ENCODE measurements around the gene LZTR1. TPM values are rescaled to one million over a fixed set of nuclear protein-coding genes. Genes with fewer than 3 reads are reported as not detected.

LZTR1 gene
- polyA plus RNA-seq, 1 experiment: 28.3 TPM

- CTCF ChIA-PET: interaction anchor here (0.6 to 5.7 kb wide), 5 partner anchors 11 to 394 kb away, joined by 3 to 25 read pairs (median 7); no protein-coding TSS in a partner anchor
Observed at GRCh38 chr22:20959578-20960461, 22.3 kb upstream of the LZTR1 start.

GRCh38 chr22:20960609-20961008 is 21.5 kb upstream of the LZTR1 start:
- Histone ChIP-seq H3K4me3 (ENCODE audit: low read depth, low read length) (no peak overlapping the region), H3K27ac (ENCODE audit: low read depth, low read length) (no peak overlapping the region), H3K9me3 (ENCODE audit: control insufficient read depth, insufficient read depth, low read length) (no peaks in the 10 kb centered on the region; the same call in 1 of the 2 replicates), H3K27me3 (ENCODE audit: control insufficient read depth, insufficient read depth, low read length) (peaks cover 12% of the 10 kb centered on the region)
- DNase-seq (ENCODE audit: low read depth, low spot score): no peak
- ChIA-PET CTCF (interaction anchor here (0.6 to 5.7 kb wide), 3 partner anchors 10 to 395 kb away, joined by 3 to 25 read pairs (median 8); no protein-coding TSS in a partner anchor), POLR2A (no interaction called here)
- TF ChIP-seq CTCF (IDR thresholded peaks at IDR 0.05; ENCODE audit: low read depth, low read length): no peak

More at GRCh38 chr22:20959578-20960461, 22.3 kb upstream of the LZTR1 start:
- no peak for DNase-seq (ENCODE audit: low read depth, low spot score)
- TF ChIP-seq CTCF (IDR thresholded peaks at IDR 0.05; ENCODE audit: low read depth, low read length): no peak
- POLR2A ChIA-PET: no interaction called here
- Histone ChIP-seq H3K9me3 (ENCODE audit: control insufficient read depth, insufficient read depth, low read length) (no peaks in the 10 kb centered on the region), H3K27me3 (ENCODE audit: control insufficient read depth, insufficient read depth, low read length) (peaks cover 7% of the 10 kb centered on the region), H3K27ac (ENCODE audit: low read depth, low read length) (no peak overlapping the region), H3K4me3 (ENCODE audit: low read depth, low read length) (no peak overlapping the region)

GRCh38 chr22:20962491-20962945 is 19.6 kb upstream of the LZTR1 start:
- Histone ChIP-seq H3K4me3 (ENCODE audit: low read depth, low read length) (no peak overlapping the region), H3K9me3 (ENCODE audit: control insufficient read depth, insufficient read depth, low read length) (no peaks in the 10 kb centered on the region; the same call in 1 of the 2 replicates), H3K27ac (ENCODE audit: low read depth, low read length) (no peak overlapping the region), H3K27me3 (ENCODE audit: control insufficient read depth, insufficient read depth, low read length) (peaks cover 21% of the 10 kb centered on the region)
- TF ChIP-seq CTCF (IDR thresholded peaks at IDR 0.05; ENCODE audit: low read depth, low read length): no peak
- no peak for DNase-seq (ENCODE audit: low read depth, low spot score)
- CTCF ChIA-PET: interaction anchor here (0.6 to 2.5 kb wide), 9 partner anchors 8 to 179 kb away, joined by 3 to 10 read pairs (median 4); partner anchors contain the start of gene CRKL
- POLR2A ChIA-PET: no interaction called here

GRCh38 chr22:20963201-20964052 is 18.7 kb upstream of the LZTR1 start:
- no peak overlapping the region for H3K27ac ChIP-seq (ENCODE audit: low read depth, low read length)
- ChIA-PET POLR2A (interaction anchor here (1.0 kb wide), 1 partner anchor 11 kb away, joined by 4 read pairs; no protein-coding TSS in a partner anchor), CTCF (interaction anchor here (0.9 to 1.4 kb wide), 2 partner anchors 46 to 78 kb away, joined by 3 read pairs; partner anchors contain the start of gene CRKL)
- H3K4me3 ChIP-seq (ENCODE audit: low read depth, low read length): no peak overlapping the region
- peaks cover 21% of the 10 kb centered on the region for H3K27me3 ChIP-seq (ENCODE audit: control insufficient read depth, insufficient read depth, low read length)
- no peak for DNase-seq (ENCODE audit: low read depth, low spot score)
- no peak for TF ChIP-seq CTCF (IDR thresholded peaks at IDR 0.05; ENCODE audit: low read depth, low read length)
- no peaks in the 10 kb centered on the region; the same call in 1 of the 2 replicates for H3K9me3 ChIP-seq (ENCODE audit: control insufficient read depth, insufficient read depth, low read length)
